HG03442 (cell line): ENCODE measurements around the gene POC1A.
"Not testable (repeated sequence)": the region's sequence is repeated elsewhere in the genome, so short reads cannot be mapped to it uniquely, and the experiment has no call there.

Experiments used
- ATAC-seq: cut with Tn5 transposase; IDR thresholded peaks from one replicate; pipeline ENCODE4 v1.9.1; 2021; ENCODE audit warnings: mild to moderate bottlenecking, moderate library complexity; ENCODE audit not compliant: unreplicated experiment

Gene POC1A

DNA sequence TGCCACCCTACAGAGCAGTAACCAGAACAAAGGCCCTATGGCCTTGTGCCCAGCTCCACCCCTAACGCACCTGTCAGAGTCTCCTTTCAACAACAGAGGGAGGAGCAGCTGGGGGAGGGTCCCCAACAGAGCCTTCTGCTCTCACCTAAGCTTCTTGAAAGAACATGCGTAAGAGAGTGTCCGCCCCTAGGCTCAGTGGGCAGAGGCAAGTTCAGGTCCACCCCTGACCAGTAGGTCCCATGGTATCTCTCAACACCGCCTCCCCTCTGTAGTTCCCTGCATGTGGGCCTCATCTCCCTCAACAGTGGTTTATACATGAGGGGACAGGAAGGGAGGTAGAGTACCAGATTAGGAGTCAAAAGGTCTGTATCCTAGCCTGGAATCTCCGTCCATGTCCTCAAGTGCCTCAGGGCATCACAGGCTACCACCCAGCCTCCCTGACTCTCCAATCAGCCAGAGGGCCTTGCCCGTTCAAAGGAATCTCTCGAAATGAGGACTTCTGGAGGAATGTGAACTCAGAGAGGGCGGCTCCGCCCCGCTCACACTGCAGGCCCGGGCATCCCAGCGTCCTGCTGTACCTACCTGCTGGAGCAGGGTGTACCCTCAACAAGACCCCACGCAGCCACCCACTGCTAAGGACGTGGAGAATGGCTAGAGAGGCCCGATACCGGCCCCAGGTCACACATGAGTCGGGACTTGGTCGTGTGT is 680 bp downstream of the POC1A start:
- peak; percentile 5 for ATAC-seq

DNA sequence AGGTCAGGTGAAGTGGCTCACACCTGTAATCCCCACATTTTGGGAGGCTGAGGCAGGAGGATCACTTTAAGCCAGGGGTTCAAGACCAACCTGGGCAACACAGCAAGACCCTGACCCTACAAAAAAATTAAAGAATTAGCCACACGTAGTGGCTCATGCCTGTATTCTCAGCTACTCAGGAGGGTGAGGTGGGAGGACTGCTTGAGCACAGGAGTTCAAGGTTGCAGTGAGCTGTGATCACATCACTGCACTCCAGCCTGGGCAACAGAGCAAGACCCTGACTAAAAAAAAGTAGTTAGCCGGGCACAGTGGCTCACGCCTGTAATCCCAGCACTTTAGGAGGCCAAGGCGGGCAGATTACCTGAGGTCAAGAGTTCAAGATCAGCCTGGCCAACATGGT is 2.2 kb downstream of the POC1A start:
- ATAC-seq, result not testable (repeated sequence)

DNA sequence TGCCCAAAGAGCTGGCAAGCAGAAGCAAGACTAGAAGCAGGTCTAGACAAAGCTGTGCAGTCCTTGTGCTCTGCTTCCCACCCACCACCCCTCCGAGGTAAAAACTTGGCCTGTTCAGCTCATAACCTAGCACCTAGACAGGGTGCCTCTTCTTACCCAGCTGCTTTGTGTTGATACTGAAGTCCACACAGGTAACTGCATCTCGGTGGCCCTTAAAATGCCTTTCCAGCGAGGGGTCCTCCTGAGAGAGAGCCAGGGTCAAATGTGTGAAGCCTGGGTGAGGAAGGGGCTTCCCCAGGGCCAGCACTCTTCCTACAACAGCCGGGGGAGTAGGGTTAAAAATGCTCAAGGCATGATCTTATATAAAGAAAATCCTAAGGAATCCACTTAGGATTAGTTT is 3.4 kb downstream of the POC1A start:
- no peak for ATAC-seq

DNA sequence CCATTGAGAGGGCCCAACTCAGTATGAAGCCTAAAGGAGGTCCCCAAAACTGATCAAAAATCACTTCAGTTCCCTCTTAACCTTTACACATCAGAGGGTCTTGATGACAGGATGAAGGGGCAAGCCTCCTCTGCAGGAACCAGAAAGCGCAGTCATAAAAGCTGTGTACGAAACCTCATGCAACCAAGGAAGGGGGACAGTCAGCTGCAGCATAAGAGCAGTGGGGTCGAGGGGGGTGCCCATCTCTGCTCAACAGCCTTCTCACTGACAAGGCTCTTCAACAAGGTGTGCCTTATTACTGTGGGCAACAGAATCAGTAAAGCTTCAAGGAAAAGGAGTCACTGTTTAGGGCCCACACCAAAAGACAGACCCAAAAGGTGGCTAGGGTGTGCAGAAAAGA is 3.9 kb downstream of the POC1A start:
- no peak for ATAC-seq

DNA sequence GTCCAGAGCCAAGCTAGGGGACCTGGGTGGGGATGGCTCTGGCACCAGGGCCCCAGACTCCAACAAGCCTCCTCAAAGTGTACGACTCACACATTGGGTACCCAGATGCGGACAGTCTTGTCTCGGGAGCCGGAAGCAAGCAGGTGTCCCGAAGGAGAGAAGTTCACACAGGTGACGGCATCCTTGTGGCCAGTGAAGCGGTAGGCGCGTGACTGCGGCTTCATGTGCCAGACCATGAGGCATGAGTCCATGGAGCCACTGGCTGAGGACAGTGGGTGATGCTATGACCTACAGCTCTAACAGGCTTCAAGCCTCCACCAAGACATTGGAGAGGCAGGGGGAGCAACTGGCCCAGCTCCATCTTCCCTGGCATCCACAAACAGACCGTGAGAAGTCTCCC is 4.5 kb downstream of the POC1A start:
- ATAC-seq, result no peak

DNA sequence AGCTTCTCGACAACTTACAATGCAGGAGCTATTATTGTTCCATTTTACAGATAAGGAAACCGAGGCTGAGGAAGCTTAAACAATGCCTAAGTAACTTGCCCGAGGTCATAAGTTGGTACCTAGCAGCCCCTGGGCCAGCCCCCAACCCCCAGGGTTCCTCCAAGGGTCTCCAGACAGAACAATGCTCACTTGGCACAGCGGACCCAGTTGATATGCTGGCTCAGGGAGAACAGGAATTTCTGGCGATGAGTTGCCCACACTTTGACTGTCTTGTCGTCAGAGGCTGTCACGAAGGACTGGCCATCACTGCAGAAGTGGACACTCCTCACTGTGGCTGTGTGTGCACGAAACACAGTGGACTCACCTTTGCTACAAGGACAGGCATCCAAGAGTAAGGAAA is 5.2 kb downstream of the POC1A start:
- ATAC-seq, result no peak

DNA sequence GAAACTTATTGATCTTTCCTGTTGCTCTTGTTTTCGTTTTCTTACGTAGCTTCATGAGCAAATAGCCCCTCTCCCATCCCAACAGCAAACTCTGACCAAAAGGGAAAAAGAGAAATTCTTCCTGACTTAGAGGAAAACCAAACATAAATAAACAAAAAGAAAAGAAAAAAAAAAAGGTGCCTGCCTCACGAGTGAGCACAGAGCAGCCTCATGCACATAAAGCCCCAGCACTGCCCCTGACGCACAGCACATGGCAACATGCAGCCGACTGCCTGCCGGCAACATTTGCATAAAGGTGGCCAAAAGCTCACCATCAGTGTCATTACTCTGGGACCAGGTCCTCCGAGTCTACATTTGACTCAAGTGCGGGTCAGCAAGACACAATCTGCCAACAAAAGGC is 6.4 kb downstream of the POC1A start:
- ATAC-seq, result no peak

DNA sequence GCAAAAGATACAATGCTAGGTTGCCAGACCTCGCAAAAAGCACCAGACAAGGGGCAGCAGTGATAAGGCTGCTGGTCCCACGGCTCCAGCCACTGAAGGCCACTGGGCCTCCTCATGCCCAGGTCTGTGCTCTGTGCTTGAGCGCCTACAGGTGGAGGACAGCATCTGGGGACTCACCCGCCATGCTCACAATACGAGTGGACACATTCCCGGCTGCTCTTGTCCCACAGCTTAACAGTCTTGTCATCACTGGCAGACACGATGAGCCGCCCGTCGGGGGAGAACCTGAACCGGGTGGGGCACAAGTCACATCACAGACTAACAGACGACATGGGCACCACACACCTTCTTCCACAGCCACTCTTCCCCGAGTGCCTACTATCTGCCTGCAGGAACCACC is 7.4 kb downstream of the POC1A start:
- ATAC-seq, result no peak

DNA sequence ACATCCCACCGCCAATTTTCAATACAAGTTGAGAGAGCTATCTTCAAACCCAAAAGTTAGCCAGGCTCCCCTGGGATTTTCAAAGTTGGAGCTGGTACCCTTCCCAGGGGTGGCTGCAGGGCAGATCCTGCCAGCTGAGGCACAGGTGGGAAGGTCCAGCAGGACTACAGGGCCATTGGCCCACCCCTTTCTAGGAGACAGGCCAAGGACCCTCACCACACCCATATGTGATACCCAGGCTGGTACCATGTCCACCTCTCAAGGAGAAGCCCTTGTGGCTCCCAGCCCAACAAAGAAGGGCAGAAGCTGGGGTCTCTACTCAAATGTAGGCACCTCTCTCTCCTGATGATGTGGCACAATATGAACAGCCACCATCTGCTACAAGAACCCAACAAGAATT is 8.0 kb downstream of the POC1A start:
- ATAC-seq, result no peak

DNA sequence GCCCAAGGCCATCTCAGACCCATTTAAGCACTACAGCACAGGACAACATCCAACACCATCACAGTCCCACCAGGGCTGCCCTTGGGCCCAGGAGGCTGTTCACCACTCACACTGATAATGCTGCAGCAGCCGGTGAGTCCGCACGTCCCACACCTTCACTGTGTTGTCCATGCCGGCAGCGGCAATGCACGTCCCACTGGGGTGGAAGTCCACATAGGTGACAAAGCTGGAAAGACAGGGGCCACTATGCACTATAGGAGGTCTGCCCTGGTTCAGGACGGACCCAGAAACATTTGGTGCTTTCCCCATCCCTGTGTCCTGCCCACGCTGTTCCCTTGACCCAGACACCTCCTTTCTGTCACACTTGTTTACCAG is 8.5 kb downstream of the POC1A start:
- no peak for ATAC-seq

DNA sequence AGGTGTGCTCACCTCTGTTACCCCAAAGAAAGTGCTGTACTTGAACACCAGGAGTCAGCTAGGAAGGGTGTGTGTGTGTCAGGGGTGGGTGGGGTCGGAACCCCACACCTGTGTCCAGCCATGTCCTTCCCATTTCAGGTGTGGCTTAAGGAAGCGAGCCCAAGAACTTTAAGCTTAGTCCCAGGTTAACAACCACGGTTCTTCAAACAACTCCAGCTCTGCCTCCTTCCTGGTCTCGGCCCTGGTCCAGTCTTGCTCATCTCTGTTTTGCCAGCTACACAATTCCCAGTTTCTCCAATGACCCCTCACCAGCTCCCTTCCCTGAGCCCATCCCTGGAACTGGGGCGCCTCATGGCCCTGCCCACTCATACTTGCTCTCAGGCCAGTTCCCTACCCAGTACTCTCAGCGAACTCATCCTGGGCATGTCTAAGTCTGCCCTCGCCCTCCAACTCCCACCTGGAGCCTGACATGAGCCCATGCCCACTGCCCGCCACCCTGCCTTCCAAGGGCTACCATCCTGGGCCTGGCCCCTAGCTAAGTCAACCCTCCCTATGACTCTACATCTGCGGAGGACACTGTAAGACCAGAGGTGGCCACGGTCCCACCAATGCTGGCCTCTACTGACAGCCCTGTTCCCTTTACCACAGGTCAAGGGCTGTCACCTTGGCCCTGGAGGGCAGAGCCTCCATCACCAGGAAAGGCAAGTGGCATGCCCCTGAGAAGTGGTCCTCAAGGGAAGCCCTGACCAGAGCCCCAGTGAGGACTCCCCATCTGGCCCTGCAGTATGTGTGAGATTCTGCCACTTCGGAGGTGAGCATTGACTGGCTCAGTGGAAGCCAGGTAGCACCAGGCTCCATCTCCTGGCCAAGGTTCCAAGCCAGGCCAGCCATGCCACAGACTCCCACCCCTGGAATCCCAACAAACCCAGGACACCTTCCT is 9.2 kb downstream of the POC1A start:
- no peak for ATAC-seq

DNA sequence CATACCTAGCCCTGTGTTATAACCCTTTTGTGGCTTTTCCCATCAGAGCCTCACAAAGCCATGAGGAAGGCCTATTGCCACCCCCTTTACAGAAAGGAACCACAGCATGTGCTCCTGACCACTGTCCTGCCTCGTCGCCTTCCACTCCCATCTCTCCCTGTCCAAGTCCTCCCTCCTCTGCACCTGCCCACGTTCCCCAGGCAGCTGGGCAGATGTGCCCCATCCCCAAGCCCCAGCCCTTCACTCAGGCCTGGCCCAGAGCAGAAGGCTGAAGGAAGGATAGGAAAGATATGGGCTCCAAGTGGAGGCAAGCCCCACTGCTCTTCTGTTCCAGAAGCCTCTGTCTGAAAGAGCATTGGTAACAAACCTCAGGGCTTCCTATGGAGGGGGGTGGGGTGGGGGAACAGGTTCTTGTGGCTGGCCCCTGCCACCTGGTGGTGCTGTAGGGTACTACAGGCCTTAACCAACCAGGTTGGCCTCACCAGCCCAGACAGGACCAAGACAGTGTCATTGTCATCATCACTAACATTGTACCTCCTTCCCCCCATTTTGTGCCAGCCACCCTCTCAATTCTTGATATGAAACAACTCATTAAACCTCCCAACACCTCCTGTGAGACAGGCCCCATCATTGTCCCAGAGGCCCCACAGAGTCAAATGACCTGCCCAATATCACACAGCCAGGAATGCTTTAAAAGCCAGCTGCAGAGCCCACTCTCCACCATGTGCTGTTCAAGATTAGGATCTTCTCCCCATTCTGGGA is 10.0 kb downstream of the POC1A start:
- no peak for ATAC-seq

DNA sequence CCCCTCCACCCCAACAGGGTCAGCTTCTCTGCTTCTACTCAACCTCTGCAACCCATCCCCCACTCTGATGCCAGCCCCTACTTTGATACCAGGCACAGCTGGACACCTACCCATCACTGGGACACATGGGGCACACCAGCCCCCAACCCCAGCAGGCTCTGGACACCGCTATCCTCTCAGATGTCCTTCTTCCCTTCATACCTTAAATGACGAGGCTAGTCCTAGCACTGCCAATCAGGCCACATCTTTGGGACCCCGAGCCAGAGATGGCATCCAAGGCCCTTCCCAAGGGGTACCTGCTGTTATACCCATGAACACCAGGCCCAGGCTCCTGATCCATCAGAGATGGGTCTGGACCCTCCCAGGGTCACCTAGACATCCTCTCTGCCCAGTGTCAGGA is 10.6 kb downstream of the POC1A start:
- ATAC-seq, result no peak

DNA sequence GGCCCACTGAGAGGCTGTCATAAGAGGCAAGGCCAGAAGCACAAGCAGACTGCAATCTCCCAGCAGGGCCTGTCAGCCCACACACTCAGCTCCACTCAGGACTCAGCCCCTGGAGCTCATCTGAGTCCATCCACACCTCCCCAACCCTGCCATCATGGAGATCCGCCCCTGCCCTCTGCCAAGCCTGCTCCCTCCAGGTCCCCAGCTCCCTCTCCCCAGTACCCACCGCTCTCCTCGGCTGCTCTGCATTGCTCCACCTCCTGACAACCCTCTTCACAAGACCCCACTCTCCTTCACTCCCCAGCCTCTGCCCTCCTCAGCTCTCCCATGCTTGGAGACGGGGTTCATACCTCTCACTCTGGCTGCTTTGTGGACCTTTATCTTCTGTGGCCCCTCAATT is 11.1 kb downstream of the POC1A start:
- ATAC-seq, result no peak

DNA sequence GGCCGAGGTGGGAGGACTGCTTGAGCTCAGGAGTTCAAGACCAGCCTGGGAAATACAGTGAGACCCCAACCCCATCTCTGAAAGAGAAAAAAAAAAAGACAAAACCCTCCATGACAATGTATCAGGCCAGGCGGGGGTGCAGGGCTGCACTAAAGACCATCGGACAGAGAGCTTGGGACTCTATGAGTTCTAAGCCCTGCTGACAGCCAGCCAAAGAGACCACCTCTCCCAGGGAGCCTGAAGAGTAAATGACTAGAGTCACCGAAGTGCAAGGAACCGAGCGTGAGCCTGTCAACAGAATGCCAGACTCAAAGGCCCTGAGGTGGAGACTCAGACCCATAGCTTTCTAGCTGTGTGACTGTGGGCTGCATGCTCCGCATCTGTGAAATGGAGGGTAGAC is 12.5 kb downstream of the POC1A start:
- no peak for ATAC-seq

DNA sequence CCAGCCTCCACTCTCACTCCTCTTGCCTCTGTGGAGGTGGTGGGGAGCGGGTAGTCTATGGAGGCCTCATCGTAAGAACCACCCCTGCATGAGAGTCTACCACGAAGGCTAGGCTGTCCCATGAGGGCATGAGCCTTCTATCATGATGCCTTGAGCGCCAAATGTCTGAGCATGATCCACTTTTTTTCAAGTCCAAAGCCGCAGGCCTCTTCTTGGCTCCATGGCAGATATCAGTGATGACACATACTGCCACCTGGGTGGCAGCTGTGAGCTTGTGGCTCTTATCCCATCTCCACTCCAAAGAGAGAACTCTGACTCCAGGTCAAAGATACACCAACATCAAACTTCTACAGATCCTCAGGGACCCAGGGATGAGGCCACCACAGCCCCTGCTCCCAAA is 13.5 kb downstream of the POC1A start:
- no peak for ATAC-seq

DNA sequence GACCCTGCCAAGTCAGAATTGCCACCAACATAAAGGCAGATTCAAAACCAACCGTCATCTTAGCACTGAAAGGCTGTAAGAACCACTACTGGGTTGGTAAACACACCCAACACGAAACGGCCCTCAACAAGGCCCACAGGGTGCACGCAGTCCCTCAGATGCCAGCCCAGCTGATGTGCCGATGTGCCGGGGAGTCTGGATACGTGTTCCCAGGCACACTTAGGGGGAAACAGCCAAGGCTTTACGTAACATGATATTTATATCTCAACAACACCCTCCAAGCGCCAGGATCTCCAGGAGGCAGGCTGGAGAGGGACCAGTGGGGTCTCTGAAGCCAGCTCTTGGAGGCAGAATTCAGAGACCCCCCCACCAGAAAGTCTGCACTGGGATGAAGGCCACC is 14.2 kb downstream of the POC1A start:
- no peak for ATAC-seq

DNA sequence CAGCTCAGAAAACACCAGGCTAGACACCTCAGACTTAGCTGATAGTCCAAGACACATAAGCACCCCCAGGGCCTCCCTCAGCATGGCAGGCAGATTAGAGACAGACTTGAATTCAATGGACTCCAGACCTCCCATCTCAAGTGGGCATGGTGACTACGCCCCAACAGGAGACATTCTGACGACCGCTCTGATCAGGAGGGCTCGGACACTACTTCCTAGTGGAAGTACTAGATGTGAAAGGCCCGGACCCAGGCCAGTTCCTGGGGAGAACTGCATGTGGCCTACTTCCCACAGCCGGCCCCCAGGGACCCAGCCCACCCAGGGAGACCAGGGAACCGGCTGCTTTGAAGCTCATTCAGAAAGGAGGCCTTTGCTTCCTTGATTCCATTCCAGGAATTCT is 16.9 kb downstream of the POC1A start:
- no peak for ATAC-seq

DNA sequence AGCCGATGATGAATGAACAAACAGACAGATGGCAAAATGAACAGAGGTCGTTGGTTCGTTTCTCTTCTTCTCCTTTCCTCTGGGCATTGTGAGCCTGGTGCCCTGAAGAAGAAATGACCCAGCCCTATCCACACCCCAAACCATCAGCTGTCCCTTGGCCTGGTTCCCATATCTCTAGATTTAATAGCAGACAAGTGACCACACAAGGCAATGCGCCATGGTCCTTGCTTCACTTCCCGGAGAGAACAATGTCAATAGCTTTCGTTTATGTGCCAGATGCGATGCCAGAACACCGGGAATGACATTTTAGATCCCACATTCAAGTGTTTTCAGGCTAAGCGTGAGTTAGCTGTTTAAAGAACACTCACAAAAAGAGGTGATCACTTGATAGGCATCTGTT is 17.7 kb downstream of the POC1A start:
- ATAC-seq, result no peak

DNA sequence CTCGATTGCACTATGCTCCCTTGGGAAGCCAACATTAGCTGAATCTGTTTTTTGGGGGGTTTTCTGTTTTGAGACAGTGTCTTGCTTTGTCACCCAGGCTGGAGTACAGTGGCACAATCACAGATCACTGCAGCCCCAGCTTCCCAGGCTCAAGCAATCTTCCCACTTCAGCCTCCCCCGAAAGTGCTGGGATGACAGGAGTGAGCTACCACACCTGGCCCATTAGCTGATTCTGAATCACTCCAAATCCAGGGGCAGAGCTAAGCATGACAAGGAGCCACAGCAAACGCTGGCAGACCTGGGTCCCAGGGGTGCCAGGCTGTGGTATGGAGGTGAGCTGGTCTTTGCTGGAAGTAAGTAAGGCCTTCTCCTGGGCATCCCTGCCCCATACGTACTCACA is 18.9 kb downstream of the POC1A start:
- no peak for ATAC-seq

DNA sequence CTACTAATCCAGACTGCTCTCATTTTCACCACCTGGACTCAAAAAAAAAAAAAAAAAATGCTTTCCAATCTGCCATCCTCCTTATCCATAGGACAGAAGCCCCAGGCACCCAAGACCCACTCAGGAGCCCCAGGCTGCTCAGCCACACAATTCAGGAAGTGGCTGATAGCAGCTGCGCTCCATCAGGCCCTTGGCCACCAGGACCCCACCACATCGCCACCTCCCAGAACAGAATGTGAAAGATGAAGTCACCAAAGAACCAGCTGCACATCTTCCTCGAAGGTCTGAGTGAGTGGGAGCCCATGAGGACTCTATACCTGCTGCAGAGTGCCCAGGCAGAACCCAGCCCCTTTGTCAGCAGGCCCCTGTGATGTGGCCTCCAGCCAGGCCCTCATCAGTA is 19.5 kb downstream of the POC1A start:
- ATAC-seq, result no peak

DNA sequence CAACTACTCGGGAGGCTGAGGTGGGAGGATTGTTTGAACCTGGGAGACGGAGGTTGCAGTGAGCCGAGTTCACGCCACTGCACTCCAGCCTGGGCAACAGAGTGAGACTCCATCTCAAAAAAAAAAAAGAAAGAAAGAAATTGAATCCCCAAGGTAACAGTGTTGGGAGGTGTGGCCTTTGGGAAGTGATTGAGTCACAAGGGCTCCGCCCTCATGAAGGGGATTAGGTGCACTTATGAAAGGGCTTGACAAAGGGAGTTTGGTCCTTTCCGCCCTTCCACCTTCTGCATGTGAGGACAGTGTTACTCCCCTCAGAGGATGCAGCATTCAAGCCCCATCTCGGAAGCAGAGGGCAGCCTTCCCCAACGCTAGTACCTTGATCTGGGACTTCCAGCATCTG is 21.3 kb downstream of the POC1A start:
- no peak for ATAC-seq
